Endothelial cell of umbilical vein (primary cell): Measurements from ENCODE around the gene PIP5K1C. TPM values are rescaled to one million over a fixed set of nuclear protein-coding genes. Genes with fewer than 3 reads are reported as not detected.

ENCODE experiments used
- BruUV-seq: library from RNA; stranded (reverse); fragments of 400-500 nt; replicated peaks from 2 replicates; lab custom pipeline; 2021; lab: Mats Ljungman, UMichigan
- CTCF ChIA-PET: fragments of 300-600, 350-600 bp; sonication (Branson Sonifier 250); formaldehyde crosslinking; loops from one replicate; lab custom pipeline; 2021; ENCODE audit warnings: antibody characterized with exemption, inconsistent platforms; lab: Charles Lee
- POLR2A ChIA-PET: fragments of 300-600, 350-600 bp; sonication (Branson Sonifier 250); formaldehyde crosslinking; loops from one replicate; lab custom pipeline; 2021; ENCODE audit warnings: antibody characterized with exemption, inconsistent platforms; lab: Charles Lee
- DNase-seq: peaks from one replicate; pipeline ENCODE4 v3.0.0-alpha.2; 2011; ENCODE audit warnings: low read depth, low spot score
- FAIRE-seq: peaks from 2 replicates; lab custom pipeline; 2011; peaks lifted over from hg19 to GRCh38; lab: Jason Lieb, UNC
- H2AFZ ChIP-seq: 2 replicates; pipeline ENCODE4 v1.6.0; 2012; ENCODE audit warnings: low read depth, low read length, control low read depth, inconsistent platforms
- H3K27ac ChIP-seq: 2 replicates; pipeline ENCODE4 v1.5.1; 2011; ENCODE audit warnings: low read depth, mild to moderate bottlenecking, control low read depth, low read length, moderate library complexity; ENCODE audit not compliant: insufficient read depth
- H3K27me3 ChIP-seq, 2 experiments: 2 replicates each; pipeline versions ENCODE4 v1.6.0 to v1.6.1; 2011; ENCODE audit warnings: low read length in 2 of 2, mixed read lengths in 1 of 2; ENCODE audit not compliant: control insufficient read depth in 2 of 2, insufficient read depth in 2 of 2
- H3K36me3 ChIP-seq, 2 experiments: 2 replicates in 1 of 2; 3 replicates in 1 of 2; pipeline ENCODE4 v1.5.1; 2011; ENCODE audit warnings: low read length in 2 of 2, mild to moderate bottlenecking in 1 of 2, moderate library complexity in 1 of 2; ENCODE audit not compliant: control insufficient read depth in 2 of 2, insufficient read depth in 2 of 2; ENCODE audit errors: extremely low read depth in 1 of 2
- H3K4me1 ChIP-seq: 3 replicates; pipeline ENCODE4 v1.5.1; 2011; ENCODE audit warnings: mild to moderate bottlenecking, low read length; ENCODE audit not compliant: control insufficient read depth, insufficient read depth; ENCODE audit errors: extremely low read depth
- H3K4me2 ChIP-seq: 2 replicates; pipeline ENCODE4 v1.6.1; 2011; ENCODE audit warnings: low read length, control low read depth, mixed read lengths; ENCODE audit not compliant: insufficient read depth
- H3K4me3 ChIP-seq, 3 experiments: fragments of 200-600 bp in 1 of 3; sonication (generic), shearing (Covaris generic) in 1 of 3; replicated peaks in 1 of 3; 2 replicates each; pipeline ENCODE4 v1.5.1; 2011 to 2016; ENCODE audit warnings: control low read depth in 3 of 3, low read length in 3 of 3, mild to moderate bottlenecking in 2 of 3, inconsistent platforms in 1 of 3, low read depth in 1 of 3, moderate library complexity in 1 of 3; ENCODE audit not compliant: insufficient read depth in 1 of 3
- H3K79me2 ChIP-seq: 2 replicates; pipeline ENCODE4 v1.6.0; 2012; ENCODE audit warnings: low read length, inconsistent platforms; ENCODE audit not compliant: control insufficient read depth, insufficient read depth
- H3K9ac ChIP-seq: replicated peaks from 2 replicates; pipeline ENCODE3; 2011; ENCODE audit warnings: low read length, control low read depth; ENCODE audit not compliant: insufficient read depth; ENCODE audit errors: extremely low read depth
- H3K9me1 ChIP-seq: replicated peaks from 3 replicates; pipeline ENCODE4 v1.6.0; 2011; ENCODE audit warnings: mild to moderate bottlenecking, low read length; ENCODE audit not compliant: control insufficient read depth, insufficient read depth; ENCODE audit errors: extremely low read depth
- H3K9me3 ChIP-seq: replicated peaks from 2 replicates; pipeline ENCODE4 v1.5.1; 2012; ENCODE audit warnings: low read length, inconsistent platforms; ENCODE audit not compliant: control insufficient read depth, insufficient read depth
- H4K20me1 ChIP-seq: replicated peaks from 2 replicates; pipeline ENCODE3; 2011; ENCODE audit warnings: mild to moderate bottlenecking, low read length; ENCODE audit not compliant: control insufficient read depth, insufficient read depth; ENCODE audit errors: extremely low read depth
- EZH2 ChIP-seq: IDR thresholded peaks from 2 replicates; pipeline ENCODE4 v1.6.1; 2012; ENCODE audit warnings: borderline replicate concordance, low read depth, mild to moderate bottlenecking, moderate library complexity, low read length, inconsistent platforms; ENCODE audit not compliant: severe bottlenecking
- FOS ChIP-seq: IDR thresholded peaks from 2 replicates; pipeline ENCODE4 v1.6.1; 2011; ENCODE audit warnings: mild to moderate bottlenecking, low read length, moderate library complexity, borderline replicate concordance; ENCODE audit not compliant: insufficient read depth
- GATA2 ChIP-seq: IDR thresholded peaks from 2 replicates; pipeline ENCODE4 v1.7.0; 2011; ENCODE audit warnings: low read depth, mild to moderate bottlenecking, moderate library complexity, mixed read lengths, low read length; ENCODE audit not compliant: insufficient read length, insufficient read depth
- MYC ChIP-seq: IDR thresholded peaks from one replicate; pipeline ENCODE4 v1.6.1; 2011; ENCODE audit warnings: mild to moderate bottlenecking, low read depth, low read length
- dilution Hi-C: fragments of 300-500 bp; cut with MboI; formaldehyde crosslinking; loops from one replicate; pipeline ENCODE4 v1.15.0; 2019; ENCODE audit warnings: low sequenced_read_pairs; ENCODE audit not compliant: extremely low pct_ligation_motif_present
- intact Hi-C: fragments of 100-400 bp; cut with micrococcal nuclease; formaldehyde crosslinking; loops from one replicate; pipeline ENCODE4 v1.10.0; 2022
- polyA plus RNA-seq, 4 experiments: library from polyadenylated mRNA; depleted of rRNA in 3 of 4; stranded (reverse) in 3 of 4; unstranded in 1 of 4; fragments of >200 nt; gene quantifications; 2 replicates each; pipeline versions ENCODE4 v1.2.1 to v1.2.3, GENCODE V29; 2011 to 2012; ENCODE audit warnings: missing spikeins in 1 of 4
- total RNA-seq: library from RNA; stranded (reverse); gene quantifications from 2 replicates; pipeline ENCODE4 v1.2.3, GENCODE V29; 2021
- TF ChIP-seq, protein P1 (sequence below), 2 donors: IDR thresholded peaks; 1 replicate in 1 of 2; 2 replicates in 1 of 2; pipeline ENCODE4 v1.5.1; 2011; ENCODE audit warnings: low read length in 2 of 2, mild to moderate bottlenecking in 2 of 2, moderate library complexity in 2 of 2, control low read depth in 1 of 2, inconsistent platforms in 1 of 2, low read depth in 1 of 2; ENCODE audit not compliant: insufficient read depth in 1 of 2; ENCODE audit errors: extremely low read depth in 1 of 2

PIP5K1C gene
- total and polyA plus RNA-seq, 2 donors (not counting 3 experiments of a cell fraction or from before 2014, with no cell fraction given) = 31.6 to 79.5 TPM

DNA sequence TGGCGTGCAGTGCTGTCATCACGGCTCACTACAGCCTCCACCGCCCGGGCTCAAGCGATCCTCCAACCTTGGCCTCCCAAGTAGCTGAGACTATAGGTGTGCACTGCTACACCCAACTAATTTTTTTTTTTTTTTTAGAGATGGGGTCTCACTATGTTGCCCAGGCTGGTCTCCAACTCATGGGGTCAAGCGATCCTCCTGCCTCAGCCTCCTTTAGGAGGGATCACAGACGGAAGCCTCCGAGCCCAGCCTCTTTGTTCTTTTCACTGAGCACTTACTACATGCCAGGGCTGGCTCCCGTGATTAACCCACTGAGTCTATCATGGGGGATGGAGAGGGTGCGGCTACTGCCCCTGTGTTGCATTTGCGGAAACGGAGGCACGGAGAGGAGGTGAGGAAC, 60.8 kb downstream of the PIP5K1C start:
- BruUV-seq = no TSS peak
- no peaks in the 10 kb centered on the region for H3K4me1 ChIP-seq
- FAIRE-seq (no peak), DNase-seq (no peak)
- ChIA-PET CTCF (no interaction called here), POLR2A (no interaction called here)
- H3K79me2 ChIP-seq = no peaks in the 10 kb centered on the region
- no peaks in the 10 kb centered on the region for H4K20me1 ChIP-seq
- intact Hi-C loops (no loop called here), dilution Hi-C loops (no loop called here)
- H2AFZ ChIP-seq = no peak overlapping the region
- H3K9me1 ChIP-seq = no peaks in the 10 kb centered on the region
- TF ChIP-seq GATA2 (no peak), EZH2 (no peak), FOS (no peak), MYC (no peak)
- TF ChIP-seq, protein P1, sequence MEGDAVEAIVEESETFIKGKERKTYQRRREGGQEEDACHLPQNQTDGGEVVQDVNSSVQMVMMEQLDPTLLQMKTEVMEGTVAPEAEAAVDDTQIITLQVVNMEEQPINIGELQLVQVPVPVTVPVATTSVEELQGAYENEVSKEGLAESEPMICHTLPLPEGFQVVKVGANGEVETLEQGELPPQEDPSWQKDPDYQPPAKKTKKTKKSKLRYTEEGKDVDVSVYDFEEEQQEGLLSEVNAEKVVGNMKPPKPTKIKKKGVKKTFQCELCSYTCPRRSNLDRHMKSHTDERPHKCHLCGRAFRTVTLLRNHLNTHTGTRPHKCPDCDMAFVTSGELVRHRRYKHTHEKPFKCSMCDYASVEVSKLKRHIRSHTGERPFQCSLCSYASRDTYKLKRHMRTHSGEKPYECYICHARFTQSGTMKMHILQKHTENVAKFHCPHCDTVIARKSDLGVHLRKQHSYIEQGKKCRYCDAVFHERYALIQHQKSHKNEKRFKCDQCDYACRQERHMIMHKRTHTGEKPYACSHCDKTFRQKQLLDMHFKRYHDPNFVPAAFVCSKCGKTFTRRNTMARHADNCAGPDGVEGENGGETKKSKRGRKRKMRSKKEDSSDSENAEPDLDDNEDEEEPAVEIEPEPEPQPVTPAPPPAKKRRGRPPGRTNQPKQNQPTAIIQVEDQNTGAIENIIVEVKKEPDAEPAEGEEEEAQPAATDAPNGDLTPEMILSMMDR (IDR thresholded peaks at IDR 0.05; ENCODE audit: extremely low read depth in 1 of 2, insufficient read depth in 1 of 2, low read depth in 1 of 2, low read length in 2 of 2) = no peak
- H3K27ac ChIP-seq = no peak overlapping the region
- no peak overlapping the region for H3K4me2 ChIP-seq
- no peaks in the 10 kb centered on the region for H3K9me3 ChIP-seq
- no peak overlapping the region for H3K4me3 ChIP-seq
- no peaks in the 10 kb centered on the region for H3K27me3 ChIP-seq
- H3K9ac ChIP-seq = no peak overlapping the region
- H3K36me3 ChIP-seq = peaks cover 8 to 38% of the 10 kb centered on the region in 2 experiments
